Mammary epithelial cell (primary cell): ENCODE data around the gene TRABD2B.

ENCODE experiments used
- CTCF ChIP-seq, 2 donors: IDR thresholded peaks in 1 of 2; conservative IDR thresholded peaks in 1 of 2; 2 replicates each; pipeline ENCODE4 v1.5.1; 2011 to 2012; ENCODE audit warnings: inconsistent platforms in 2 of 2, low read length in 2 of 2, mild to moderate bottlenecking in 2 of 2, control low read depth in 1 of 2, low read depth in 1 of 2; ENCODE audit not compliant: insufficient read depth in 1 of 2; ENCODE audit errors: extremely low read depth in 1 of 2
- EZH2 ChIP-seq: IDR thresholded peaks from 2 replicates; pipeline ENCODE4 v1.6.1; 2012; ENCODE audit warnings: low read length, inconsistent platforms, borderline replicate concordance

- TF ChIP-seq EZH2: no peak
- TF ChIP-seq CTCF (conservative IDR thresholded peaks at IDR 0.05 in 1 of 2, IDR thresholded peaks at IDR 0.05 in 1 of 2; ENCODE audit: extremely low read depth in 1 of 2, insufficient read depth in 1 of 2, low read depth in 1 of 2, low read length in 2 of 2): no peak
Measured at GRCh38 chr1:47766832-47767740, 230.1 kb downstream of the TRABD2B start.
